Right lobe of liver (tissue), 6 donors: ENCODE results near the gene QRICH2. TPM values are rescaled to one million over a fixed set of nuclear protein-coding genes. Genes with fewer than 3 reads are reported as not detected.

Experiments used
- ATAC-seq, 4 donors: fragments of 200-7000 bp; cut with Tn5 transposase; one replicate each; pipeline ENCODE4 v1.9.1; 2020; ENCODE audit warnings: mild to moderate bottlenecking in 4 of 4, moderate library complexity in 4 of 4
- DNase-seq, 3 donors: peaks; one replicate each; pipeline ENCODE4 v3.0.0-alpha.2; 2020
- H3K27ac ChIP-seq, 3 donors: fragments of 200-600 bp; one replicate each; pipeline ENCODE4 v1.8.0; 2022
- H3K27me3 ChIP-seq, 2 donors: fragments of 200-600 bp; one replicate each; pipeline ENCODE4 v1.8.0; 2022
- H3K36me3 ChIP-seq, 4 donors: fragments of 200-600 bp; sonication (generic) in 1 of 4; one replicate each; pipeline versions ENCODE4 v1.5.1 to v1.8.0; 2017 to 2022; ENCODE audit warnings: control low read depth in 1 of 4
- H3K4me1 ChIP-seq, 4 donors: fragments of 200-600 bp; sonication (generic) in 1 of 4; one replicate each; pipeline versions ENCODE4 v1.5.1 to v1.8.0; 2017 to 2022; ENCODE audit warnings: control low read depth in 1 of 4
- H3K4me3 ChIP-seq, 3 donors: fragments of 200-600 bp; one replicate each; pipeline ENCODE4 v1.8.0; 2022
- H3K9me3 ChIP-seq, 4 donors: fragments of 200-600 bp; sonication (generic) in 1 of 4; one replicate each; pipeline versions ENCODE4 v1.5.1 to v1.8.0; 2017 to 2022; ENCODE audit warnings: control low read depth in 1 of 4
- CTCF ChIP-seq, 4 donors: fragments of 200-600 bp in 3 of 4; fragments of 450-650 bp in 1 of 4; IDR thresholded peaks; one replicate each; pipeline versions ENCODE4 v1.5.1 to v1.8.0; 2016 to 2022; ENCODE audit warnings: antibody characterized with exemption in 4 of 4, mild to moderate bottlenecking in 2 of 4
- POLR2A ChIP-seq: fragments of 450-650 bp; IDR thresholded peaks from one replicate; pipeline ENCODE4 v1.6.1; 2017; ENCODE audit warnings: antibody characterized with exemption, mild to moderate bottlenecking
- WGBS: methylation state at CpG from one replicate; pipeline ENCODE4 v1.1.6; 2018; ENCODE audit warnings: low coverage, low lambda C conversion rate; ENCODE audit not compliant: insufficient coverage; ENCODE audit errors: missing lambda C conversion rate; 5-methylcytosine and 5-hydroxymethylcytosine counted together
- intact Hi-C, 2 donors: fragments of 100-400 bp; cut with DNase I; formaldehyde crosslinking; loops; one replicate each; pipeline versions ENCODE4 v1.11.2 to v1.14.1; 2022
- total RNA-seq, 6 experiments: library from RNA; depleted of rRNA in 2 of 6; stranded (reverse); fragments of >200 nt in 2 of 6; fragmentation: NEBNext Ultra II Directional in 3 of 6; extraction: Animal tissue kit (Norgen Biotek cat#: 25700) in 3 of 6; gene quantifications; one replicate each; pipeline versions ENCODE4 v1.1.0 to v1.2.4, GENCODE V29; 2016 to 2023
- donor health status: DM: no; HTN: yes; CAD: no.
- donor health status: DM: no; HTN: no; CAD: no.
- donor health status: DM: no; HTN: no; CAD: no.
- donor health status: DM: no; HTN: yes; CAD: no.
- donor health status: DM: no; HTN: yes; CAD: no.

QRICH2 gene
- total RNA-seq, 6 experiments from 2014 or later = 0.43 to 2.2 (median 1.5) TPM

DNA sequence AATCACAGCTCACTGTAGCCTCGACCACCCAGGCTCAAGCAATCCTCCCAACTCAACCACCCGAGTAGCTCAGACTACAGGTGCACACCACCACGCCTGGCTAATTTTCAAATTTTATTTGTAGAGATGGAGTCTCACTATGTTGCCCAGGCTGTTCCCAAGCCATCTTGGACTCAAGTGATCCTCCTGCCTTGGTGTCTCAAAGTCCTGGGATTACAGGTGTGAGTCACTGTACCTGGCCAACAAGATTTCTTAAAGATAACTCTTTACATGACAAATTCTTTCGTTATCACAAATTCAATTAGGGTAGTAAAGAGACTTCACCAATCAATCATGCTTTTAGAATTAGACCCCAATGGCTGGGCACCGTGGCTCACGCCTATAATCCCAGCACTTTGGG, 33.2 kb upstream of the QRICH2 start:
- ATAC-seq (no peak), DNase-seq (peak in 1 of 3 donors; percentile 2)
- H3K4me1 ChIP-seq = peaks cover 0 to 9% (median 0%) of the 10 kb centered on the region in 4 donors
- intact Hi-C loops = no loop called here
- no peaks in the 10 kb centered on the region for H3K27me3 ChIP-seq
- TF ChIP-seq POLR2A (no peak), CTCF (IDR thresholded peaks at IDR 0.05) (no peak)
- H3K9me3 ChIP-seq = no peaks in the 10 kb centered on the region
- H3K36me3 ChIP-seq = peaks cover 0 to 27% (median 5%) of the 10 kb centered on the region in 4 donors
- no peak overlapping the region for H3K4me3 ChIP-seq
- no peak overlapping the region for H3K27ac ChIP-seq
- 97% methylated on average over 3 of the region's 6 CpGs for WGBS

GRCh38 chr17:76337413-76337777, 29.3 kb upstream of the QRICH2 start:
- Histone ChIP-seq H3K27me3 (no peaks in the 10 kb centered on the region), H3K4me1 (peaks cover 0 to 6% (median 2%) of the 10 kb centered on the region in 4 donors), H3K4me3 (no peak overlapping the region), H3K36me3 (peaks cover 0 to 10% (median 2%) of the 10 kb centered on the region in 4 donors), H3K9me3 (no peaks in the 10 kb centered on the region), H3K27ac (no peak overlapping the region)
- intact Hi-C loops = no loop called here
- TF ChIP-seq CTCF (IDR thresholded peaks at IDR 0.05) (no peak), POLR2A (no peak)
- 88% methylated on average over 4 of the region's 6 CpGs for WGBS
- no peak for ATAC-seq
- no peak for DNase-seq

DNA sequence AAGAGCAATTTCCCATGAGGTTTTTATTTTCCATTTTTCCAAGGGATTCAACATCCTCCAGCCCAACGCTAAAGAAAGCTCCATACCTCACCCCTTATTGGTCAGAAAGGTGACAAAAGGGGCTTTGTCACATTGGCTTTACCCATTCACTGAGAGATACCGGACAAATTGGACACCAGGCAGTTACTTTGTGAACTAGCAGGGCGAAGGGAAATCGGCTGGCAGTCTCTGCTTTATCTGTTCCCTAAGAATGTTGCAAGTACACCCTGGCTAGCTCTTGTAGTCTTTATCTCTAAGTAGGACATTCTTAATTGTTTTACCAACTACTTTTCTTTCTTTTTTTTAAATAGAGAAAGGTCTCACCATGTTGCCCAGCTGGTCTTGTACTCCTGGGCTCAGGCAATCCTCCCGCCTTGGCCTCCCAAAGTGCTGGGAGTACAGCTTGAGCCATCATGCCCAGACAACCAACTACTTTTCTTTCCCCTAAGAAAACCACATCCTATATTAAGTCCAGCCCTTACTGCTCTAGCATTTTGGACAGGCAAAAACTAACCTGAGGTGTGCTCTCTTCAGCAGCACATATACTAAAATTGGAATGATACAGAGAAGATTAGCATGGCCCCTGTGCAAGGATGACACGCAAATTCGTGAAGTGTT, 28.8 kb upstream of the QRICH2 start:
- H3K9me3 ChIP-seq = no peaks in the 10 kb centered on the region
- H3K4me1 ChIP-seq = peaks cover 0 to 8% (median 4%) of the 10 kb centered on the region in 4 donors
- H3K36me3 ChIP-seq = peaks cover 0 to 5% (median under 1%) of the 10 kb centered on the region in 4 donors
- ATAC-seq (no peak), DNase-seq (peak in 1 of 3 donors; percentile 9)
- no peak overlapping the region for H3K27ac ChIP-seq
- TF ChIP-seq POLR2A (no peak), CTCF (IDR thresholded peaks at IDR 0.05) (no peak)
- WGBS = 92% methylated on average over 7 of the region's 7 CpGs
- no peaks in the 10 kb centered on the region for H3K27me3 ChIP-seq
- H3K4me3 ChIP-seq = no peak overlapping the region
- intact Hi-C loops = no loop called here

DNA sequence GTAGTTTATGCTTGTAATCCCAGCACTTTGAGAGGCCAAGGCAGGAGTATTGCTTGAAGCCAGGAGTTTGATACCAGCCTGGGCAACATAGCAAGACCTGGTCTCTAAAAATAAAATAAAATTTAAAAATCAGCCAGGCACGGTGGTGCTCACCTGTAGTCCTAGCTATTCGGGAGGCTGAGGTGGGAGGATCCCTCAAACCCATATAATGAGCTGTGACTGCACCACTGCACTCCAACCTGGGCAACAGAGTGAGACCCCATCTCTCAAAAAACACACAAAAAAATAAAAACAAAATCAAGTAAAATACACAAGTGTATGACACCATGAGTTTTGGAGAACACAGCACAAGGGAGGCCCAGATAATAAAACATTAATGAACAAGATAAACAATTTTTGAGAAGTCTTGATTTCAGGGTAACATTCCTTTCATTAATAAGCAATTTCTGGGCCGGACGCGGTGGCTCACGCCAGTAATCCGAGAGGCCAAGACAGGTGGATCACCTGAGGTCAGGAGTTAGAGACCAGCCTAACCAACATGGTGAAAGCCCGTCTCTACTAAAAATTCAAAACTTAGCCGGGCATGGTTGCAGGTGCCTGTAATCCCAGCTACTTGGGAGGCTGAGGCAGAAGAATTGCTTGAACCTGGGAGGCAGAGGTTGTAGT, 27.8 kb upstream of the QRICH2 start:
- ATAC-seq (no peak), DNase-seq (no peak)
- no peaks in the 10 kb centered on the region for H3K9me3 ChIP-seq
- no peak overlapping the region for H3K27ac ChIP-seq
- 98% methylated on average over 4 of the region's 9 CpGs for WGBS
- intact Hi-C loops = no loop called here
- peaks cover 0 to 7% (median under 1%) of the 10 kb centered on the region in 4 donors for H3K36me3 ChIP-seq
- H3K4me3 ChIP-seq = no peak overlapping the region
- TF ChIP-seq CTCF (IDR thresholded peaks at IDR 0.05) (no peak), POLR2A (no peak)
- H3K4me1 ChIP-seq = peaks cover 0 to 8% (median 4%) of the 10 kb centered on the region in 4 donors
- H3K27me3 ChIP-seq = no peaks in the 10 kb centered on the region
